HCT116 (cell line): ENCODE data around the gene SLC5A4.
"Not testable (repeated sequence)": the region's sequence is repeated elsewhere in the genome, so short reads cannot be mapped to it uniquely, and the experiment has no call there.

Experiments used
- EZH2 ChIP-seq: fragments of 200-600 bp; sonication (generic); IDR thresholded peaks from 2 replicates; pipeline ENCODE4 v1.6.1; 2017; ENCODE audit warnings: antibody characterized with exemption, mixed run types
- REST ChIP-seq: IDR thresholded peaks from 2 replicates; pipeline ENCODE4 v1.6.1; 2012; ENCODE audit warnings: low read depth
- SP1 ChIP-seq: IDR thresholded peaks from 2 replicates; pipeline ENCODE4 v1.6.1; 2012; ENCODE audit warnings: low read depth
- YY1 ChIP-seq: IDR thresholded peaks from 2 replicates; pipeline ENCODE4 v1.6.1; 2011; ENCODE audit warnings: low read length, low read depth, moderate library complexity, mild to moderate bottlenecking; ENCODE audit not compliant: insufficient replicate concordance; ENCODE audit errors: extremely low read depth
- ZFX ChIP-seq: fragments of 450-650 bp; IDR thresholded peaks from 2 replicates; pipeline ENCODE4 v1.6.1; 2017
- TF ChIP-seq, protein P1 (sequence below), 3 experiments: fragments of 200-600 bp in 1 of 3; sonication (generic) in 1 of 3; IDR thresholded peaks in 2 of 3; conservative IDR thresholded peaks in 1 of 3; 2 replicates each; pipeline ENCODE4 v1.5.1; 2012 to 2017; ENCODE audit warnings: low read depth in 2 of 3, low read length in 2 of 3, antibody characterized with exemption in 1 of 3, borderline replicate concordance in 1 of 3, control low read depth in 1 of 3, mild to moderate bottlenecking in 1 of 3, mixed read lengths in 1 of 3, mixed run types in 1 of 3, moderate library complexity in 1 of 3; ENCODE audit not compliant: insufficient read depth in 1 of 3

- not testable (repeated sequence) for TF ChIP-seq EZH2, ZFX, REST, YY1, SP1
- TF ChIP-seq, protein P1, sequence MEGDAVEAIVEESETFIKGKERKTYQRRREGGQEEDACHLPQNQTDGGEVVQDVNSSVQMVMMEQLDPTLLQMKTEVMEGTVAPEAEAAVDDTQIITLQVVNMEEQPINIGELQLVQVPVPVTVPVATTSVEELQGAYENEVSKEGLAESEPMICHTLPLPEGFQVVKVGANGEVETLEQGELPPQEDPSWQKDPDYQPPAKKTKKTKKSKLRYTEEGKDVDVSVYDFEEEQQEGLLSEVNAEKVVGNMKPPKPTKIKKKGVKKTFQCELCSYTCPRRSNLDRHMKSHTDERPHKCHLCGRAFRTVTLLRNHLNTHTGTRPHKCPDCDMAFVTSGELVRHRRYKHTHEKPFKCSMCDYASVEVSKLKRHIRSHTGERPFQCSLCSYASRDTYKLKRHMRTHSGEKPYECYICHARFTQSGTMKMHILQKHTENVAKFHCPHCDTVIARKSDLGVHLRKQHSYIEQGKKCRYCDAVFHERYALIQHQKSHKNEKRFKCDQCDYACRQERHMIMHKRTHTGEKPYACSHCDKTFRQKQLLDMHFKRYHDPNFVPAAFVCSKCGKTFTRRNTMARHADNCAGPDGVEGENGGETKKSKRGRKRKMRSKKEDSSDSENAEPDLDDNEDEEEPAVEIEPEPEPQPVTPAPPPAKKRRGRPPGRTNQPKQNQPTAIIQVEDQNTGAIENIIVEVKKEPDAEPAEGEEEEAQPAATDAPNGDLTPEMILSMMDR (IDR thresholded peaks at IDR 0.05 in 2 of 3, conservative IDR thresholded peaks at IDR 0.05 in 1 of 3; ENCODE audit: borderline replicate concordance in 1 of 3, insufficient read depth in 1 of 3, low read depth in 2 of 3, low read length in 2 of 3) = not testable (repeated sequence)
These were observed 57.5 kb downstream of the SLC5A4 start for GRCh38 chr22:32197553-32198226.
